Gastrocnemius medialis (tissue), 4 donors: ENCODE measurements around the gene CLIC1.

ENCODE experiments used
- CTCF ChIP-seq, 5 experiments: fragments of 450-650 bp in 3 of 5; fragments of 200-600 bp in 2 of 5; sonication (generic) in 2 of 5; IDR thresholded peaks in 4 of 5; conservative IDR thresholded peaks in 1 of 5; 1 replicate in 4 of 5; 2 replicates in 1 of 5; pipeline ENCODE4 v1.5.1; 2016 to 2019; ENCODE audit warnings: antibody characterized with exemption in 5 of 5, mild to moderate bottlenecking in 3 of 5, moderate library complexity in 3 of 5
- POLR2A ChIP-seq, 2 donors: fragments of 450-650 bp; IDR thresholded peaks; one replicate each; pipeline ENCODE4 v1.6.1; 2017; ENCODE audit warnings: antibody characterized with exemption in 2 of 2, mild to moderate bottlenecking in 2 of 2, moderate library complexity in 2 of 2

DNA sequence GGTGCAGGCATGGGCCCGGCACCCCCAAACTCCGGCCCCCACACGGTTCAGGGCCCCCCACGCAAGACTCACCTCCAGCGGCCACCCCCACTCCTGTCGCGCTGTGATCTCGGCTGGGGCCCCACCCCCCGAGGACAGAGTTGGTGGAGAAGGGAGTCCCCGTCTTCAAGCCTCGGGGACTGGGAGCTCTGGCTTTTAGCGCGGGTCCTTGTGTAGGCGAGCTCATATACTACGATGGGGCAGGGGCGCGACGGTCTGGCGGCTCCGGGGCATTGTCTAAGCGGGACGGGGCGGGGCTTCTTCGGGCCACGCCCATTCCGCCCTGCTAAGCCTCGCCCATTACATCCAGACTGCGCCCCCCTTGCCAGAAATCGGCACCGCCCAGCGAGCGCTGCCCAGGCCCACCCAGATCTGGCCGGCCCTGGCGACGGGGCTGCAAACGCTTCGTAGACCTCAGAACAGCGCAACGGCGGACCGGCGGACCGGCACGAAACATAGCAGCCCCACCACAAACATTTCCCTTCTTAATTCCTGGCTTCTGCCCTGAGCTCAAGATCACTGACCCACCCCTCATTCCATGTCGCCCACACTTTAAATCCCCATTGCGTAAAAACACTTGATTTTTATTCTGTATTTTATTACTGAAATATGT lies 6.2 kb downstream of the CLIC1 start:
- TF ChIP-seq CTCF (IDR thresholded peaks at IDR 0.05 in 4 of 5, conservative IDR thresholded peaks at IDR 0.05 in 1 of 5) = no peak
- peak; percentile 21 to 64 for TF ChIP-seq POLR2A (IDR thresholded peaks at IDR 0.05)
